ENCODE results near the gene GNL3L.

GRCh38 chrX:54540289-54540688, 10.3 kb downstream of the GNL3L start:
- TF ChIP-seq CTCF (IDR thresholded peaks at IDR 0.05; ENCODE audit: low read depth, low read length, poor library complexity, severe bottlenecking) (no peak), EZH2phosphoT487 (IDR thresholded peaks at IDR 0.05; ENCODE audit: borderline replicate concordance, low read length) (no peak)
